CD4-positive, alpha-beta memory T cell (primary cell): ENCODE data around the gene ZNF778. TPM values are rescaled to one million over a fixed set of nuclear protein-coding genes. Genes with fewer than 3 reads are reported as not detected.
"Not testable (repeated sequence)": the region's sequence is repeated elsewhere in the genome, so short reads cannot be mapped to it uniquely, and the experiment has no call there.

Experiments
- CTCF ChIA-PET: fragments of 350-600 bp; sonication (Branson Sonifier 250); formaldehyde crosslinking; loops from one replicate; lab custom pipeline; 2021; ENCODE audit warnings: inconsistent platforms; ENCODE audit not compliant: partially characterized antibody; lab: Charles Lee
- POLR2A ChIA-PET: fragments of 350-600 bp; sonication (Branson Sonifier 250); formaldehyde crosslinking; loops from one replicate; lab custom pipeline; 2021; ENCODE audit not compliant: partially characterized antibody; lab: Charles Lee
- DNase-seq, 5 donors: peaks; one replicate each; pipeline versions ENCODE4 v3.0.0 to v3.0.0-alpha.2; 2020 to 2022; ENCODE audit warnings: mixed read lengths in 1 of 5
- H3K27ac ChIP-seq: one replicate; pipeline ENCODE4 v1.7.0; 2013; ENCODE audit warnings: low read depth, low read length
- H3K27me3 ChIP-seq: 2 replicates; pipeline ENCODE4 v1.7.0; 2013; ENCODE audit warnings: mild to moderate bottlenecking, low read length, moderate library complexity; ENCODE audit not compliant: insufficient read depth
- H3K36me3 ChIP-seq: 2 replicates; pipeline ENCODE4 v1.7.0; 2013; ENCODE audit warnings: mild to moderate bottlenecking, low read length, moderate library complexity; ENCODE audit not compliant: insufficient read depth
- H3K4me1 ChIP-seq: 2 replicates; pipeline ENCODE4 v1.7.0; 2013; ENCODE audit warnings: mild to moderate bottlenecking, low read length, moderate library complexity; ENCODE audit not compliant: insufficient read depth
- H3K4me3 ChIP-seq, 2 donors: one replicate each; pipeline ENCODE4 v1.7.0; 2013; ENCODE audit warnings: low read length in 2 of 2, mild to moderate bottlenecking in 1 of 2
- H3K9me3 ChIP-seq, 2 donors: one replicate each; pipeline ENCODE4 v1.7.0; 2013; ENCODE audit warnings: low read length in 2 of 2, control low read depth in 1 of 2; ENCODE audit not compliant: control insufficient read depth in 1 of 2
- H3K27ac Mint-ChIP-seq, 7 donors: one replicate each; pipeline ENCODE4 v1.8.0; 2020 to 2021; ENCODE audit warnings: mixed read lengths in 7 of 7, mild to moderate bottlenecking in 6 of 7, inconsistent platforms in 3 of 7, moderate library complexity in 3 of 7
- H3K27me3 Mint-ChIP-seq, 2 donors: one replicate each; pipeline ENCODE4 v1.8.0; 2020 to 2021; ENCODE audit warnings: mixed read lengths in 2 of 2
- H3K36me3 Mint-ChIP-seq, 2 donors: one replicate each; pipeline ENCODE4 v1.8.0; 2020 to 2021; ENCODE audit warnings: mixed read lengths in 2 of 2, inconsistent platforms in 1 of 2, mild to moderate bottlenecking in 1 of 2
- H3K4me1 Mint-ChIP-seq, 4 donors: one replicate each; pipeline ENCODE4 v1.8.0; 2020 to 2021; ENCODE audit warnings: mixed read lengths in 4 of 4, mild to moderate bottlenecking in 1 of 4
- H3K4me3 Mint-ChIP-seq, 8 donors: one replicate each; pipeline ENCODE4 v1.8.0; 2020 to 2021; ENCODE audit warnings: mixed read lengths in 8 of 8, mild to moderate bottlenecking in 7 of 8, moderate library complexity in 6 of 8, inconsistent platforms in 3 of 8
- H3K9me3 Mint-ChIP-seq, 8 donors: one replicate each; pipeline ENCODE4 v1.8.0; 2020 to 2021; ENCODE audit warnings: mixed read lengths in 8 of 8, mild to moderate bottlenecking in 5 of 8, inconsistent platforms in 3 of 8, moderate library complexity in 1 of 8
- intact Hi-C: fragments of 100-400 bp; cut with micrococcal nuclease; formaldehyde crosslinking; loops from one replicate; pipeline ENCODE4 v1.15.1; 2023
- polyA plus RNA-seq, 2 donors: library from polyadenylated mRNA; unstranded; fragments of 300-500 nt; fragmentation: Illumina TruSeq; gene quantifications; one replicate each; pipeline ENCODE4 v1.2.3, GENCODE V29; 2021
- total RNA-seq, 2 experiments: library from RNA; stranded (reverse); gene quantifications; one replicate each; pipeline ENCODE4 v1.2.3, GENCODE V29; 2021

Gene ZNF778
- total and polyA plus RNA-seq, 4 experiments from 2014 or later: 1.0 to 15.9 (median 8.8) TPM

GRCh38 chr16:89253548-89254287 lies 36.2 kb downstream of the ZNF778 start:
- Mint-ChIP-seq H3K4me1 (peaks cover 12 to 35% (median 16%) of the 10 kb centered on the region in 4 donors), H3K27ac (no peak overlapping the region), H3K4me3 (no peak overlapping the region), H3K27me3 (peaks cover 11% of the 10 kb centered on the region in 2 donors), H3K9me3 (peaks cover 0 to 14% (median 6%) of the 10 kb centered on the region in 8 donors), H3K36me3 (no peaks in the 10 kb centered on the region)
- Histone ChIP-seq H3K4me3 (no peak overlapping the region), H3K27me3 (peaks cover 7% of the 10 kb centered on the region), H3K27ac (no peak overlapping the region), H3K4me1 (peaks cover 17% of the 10 kb centered on the region), H3K9me3 (no peaks in the 10 kb centered on the region), H3K36me3 (no peaks in the 10 kb centered on the region)
- intact Hi-C loops: no loop called here
- ChIA-PET CTCF (interaction anchor here (0.7 kb wide), 1 partner anchor 534 kb away, joined by 4 read pairs; no protein-coding TSS in a partner anchor), POLR2A (no interaction called here)
- no peak for DNase-seq

GRCh38 chr16:89256651-89257254 lies 39.2 kb downstream of the ZNF778 start:
- ChIA-PET CTCF (no interaction called here), POLR2A (interaction anchor here (0.9 kb wide), 1 partner anchor 9 kb away, joined by 3 read pairs; no protein-coding TSS in a partner anchor)
- H3K27ac Mint-ChIP-seq: peak overlapping the region in 5 of 7 donors; percentile 18 to 88 (median 79)
- peak overlapping the region; percentile 56 to 87 (median 70) for H3K4me3 Mint-ChIP-seq
- Histone ChIP-seq H3K4me1 (peaks cover 17% of the 10 kb centered on the region), H3K9me3 (no peaks in the 10 kb centered on the region), H3K4me3 (peak overlapping the region in 1 of 2 donors; percentile 32), H3K36me3 (no peaks in the 10 kb centered on the region), H3K27me3 (peaks cover 7% of the 10 kb centered on the region), H3K27ac (no peak overlapping the region)
- peaks cover 11% of the 10 kb centered on the region in 2 donors for H3K27me3 Mint-ChIP-seq
- peak; percentile 65 to 94 (median 68) for DNase-seq
- peaks cover 0 to 6% (median 0%) of the 10 kb centered on the region in 8 donors for H3K9me3 Mint-ChIP-seq
- H3K4me1 Mint-ChIP-seq: peaks cover 11 to 25% (median 19%) of the 10 kb centered on the region in 4 donors
- H3K36me3 Mint-ChIP-seq: no peaks in the 10 kb centered on the region
- intact Hi-C loops: no loop called here

- peak overlapping the region in 4 of 7 donors; percentile 13 to 88 (median 46) for H3K27ac Mint-ChIP-seq
- DNase-seq: no peak
- Histone ChIP-seq H3K4me1 (peaks cover 17% of the 10 kb centered on the region), H3K9me3 (no peaks in the 10 kb centered on the region), H3K27me3 (peaks cover 7% of the 10 kb centered on the region), H3K4me3 (peak overlapping the region in 1 of 2 donors; percentile 32), H3K27ac (no peak overlapping the region), H3K36me3 (no peaks in the 10 kb centered on the region)
- POLR2A ChIA-PET: interaction anchor here (0.9 kb wide), 1 partner anchor 10 kb away, joined by 3 read pairs; no protein-coding TSS in a partner anchor
- H3K36me3 Mint-ChIP-seq: no peaks in the 10 kb centered on the region
- CTCF ChIA-PET: no interaction called here
- H3K4me3 Mint-ChIP-seq: peak overlapping the region; percentile 51 to 80 (median 67)
- peaks cover 0 to 6% (median 0%) of the 10 kb centered on the region in 8 donors for H3K9me3 Mint-ChIP-seq
- intact Hi-C loops: no loop called here
- H3K27me3 Mint-ChIP-seq: peaks cover 11% of the 10 kb centered on the region in 2 donors
- H3K4me1 Mint-ChIP-seq: peaks cover 10 to 28% (median 18%) of the 10 kb centered on the region in 4 donors
Measured at GRCh38 chr16:89257281-89257731, 39.8 kb downstream of the ZNF778 start.

- H3K9me3 Mint-ChIP-seq: peaks cover 0 to 8% (median 0%) of the 10 kb centered on the region in 8 donors
- intact Hi-C loops: no loop called here
- ChIA-PET POLR2A (interaction anchor here (0.9 kb wide), 1 partner anchor 10 kb away, joined by 3 read pairs; no protein-coding TSS in a partner anchor), CTCF (no interaction called here)
- Histone ChIP-seq H3K27me3 (peaks cover 7% of the 10 kb centered on the region), H3K27ac (no peak overlapping the region), H3K36me3 (no peaks in the 10 kb centered on the region), H3K4me1 (peaks cover 17% of the 10 kb centered on the region), H3K4me3 (peak overlapping the region in 1 of 2 donors; percentile 32), H3K9me3 (no peaks in the 10 kb centered on the region)
- peaks cover 11% of the 10 kb centered on the region in 2 donors for H3K27me3 Mint-ChIP-seq
- peaks cover 10 to 28% (median 18%) of the 10 kb centered on the region in 4 donors for H3K4me1 Mint-ChIP-seq
- H3K27ac Mint-ChIP-seq: peak overlapping the region in 3 of 7 donors; percentile 11 to 88 (median 51)
- H3K36me3 Mint-ChIP-seq: no peaks in the 10 kb centered on the region
- DNase-seq: no peak
- H3K4me3 Mint-ChIP-seq: peak overlapping the region; percentile 51 to 80 (median 67)
Measured at GRCh38 chr16:89257757-89258465, 40.4 kb downstream of the ZNF778 start.

- H3K27me3 ChIP-seq, H3K27ac ChIP-seq, H3K4me3 Mint-ChIP-seq, intact Hi-C loops, H3K36me3 Mint-ChIP-seq, H3K36me3 ChIP-seq, H3K4me3 ChIP-seq, POLR2A ChIA-PET, H3K9me3 ChIP-seq, H3K27ac Mint-ChIP-seq, DNase-seq: not testable (repeated sequence)
- peaks cover 17% of the 10 kb centered on the region for H3K4me1 ChIP-seq
- CTCF ChIA-PET: interaction anchor here (0.7 kb wide), 1 partner anchor 207 kb away, joined by 3 read pairs; no protein-coding TSS in a partner anchor
- H3K9me3 Mint-ChIP-seq: peaks cover 0 to 15% (median 0%) of the 10 kb centered on the region in 8 donors
- peaks cover 10 to 28% (median 18%) of the 10 kb centered on the region in 4 donors for H3K4me1 Mint-ChIP-seq
- H3K27me3 Mint-ChIP-seq: peaks cover 11% of the 10 kb centered on the region in 2 donors
Measured at GRCh38 chr16:89259901-89260300, 42.4 kb downstream of the ZNF778 start.

GRCh38 chr16:89261691-89262563 lies 44.4 kb downstream of the ZNF778 start:
- Mint-ChIP-seq H3K9me3 (peaks cover 0 to 12% (median 0%) of the 10 kb centered on the region in 8 donors), H3K27me3 (peaks cover 4 to 7% of the 10 kb centered on the region in 2 donors), H3K27ac (peak overlapping the region in 2 of 7 donors; percentile 13 to 36), H3K4me1 (peaks cover 4 to 19% (median 13%) of the 10 kb centered on the region in 4 donors), H3K4me3 (no peak overlapping the region), H3K36me3 (peaks cover 0 to 2% of the 10 kb centered on the region in 2 donors)
- Histone ChIP-seq H3K27ac (no peak overlapping the region), H3K4me3 (no peak overlapping the region), H3K4me1 (peaks cover 11% of the 10 kb centered on the region), H3K27me3 (peaks cover 4% of the 10 kb centered on the region), H3K9me3 (no peaks in the 10 kb centered on the region), H3K36me3 (peaks cover 2% of the 10 kb centered on the region)
- ChIA-PET CTCF (no interaction called here), POLR2A (no interaction called here)
- intact Hi-C loops: no loop called here
- DNase-seq: no peak
